Mesenchymal stem cell (in vitro differentiated cells and primary cell): ENCODE data around the gene ZBTB40.

Experiments
- DNase-seq: peaks from one replicate; pipeline ENCODE4 v3.0.0-alpha.2; 2013
- H2AFZ ChIP-seq: one replicate; pipeline ENCODE4 v1.6.1; 2013; ENCODE audit warnings: low read depth, mild to moderate bottlenecking, control low read depth, inconsistent platforms, low read length, moderate library complexity
- H2AK5ac ChIP-seq: 2 replicates; pipeline ENCODE4 v1.6.1; 2013; ENCODE audit warnings: low read length, moderate library complexity, mild to moderate bottlenecking, inconsistent platforms; ENCODE audit not compliant: severe bottlenecking
- H2BK120ac ChIP-seq: one replicate; pipeline ENCODE4 v1.6.1; 2013; ENCODE audit warnings: low read depth, mild to moderate bottlenecking, inconsistent platforms, low read length, moderate library complexity
- H2BK12ac ChIP-seq, 2 experiments: one replicate each; pipeline ENCODE4 v1.6.1; 2013; ENCODE audit warnings: inconsistent platforms in 2 of 2, low read length in 2 of 2, mild to moderate bottlenecking in 2 of 2, moderate library complexity in 2 of 2, control low read depth in 1 of 2
- H2BK15ac ChIP-seq: one replicate; pipeline ENCODE4 v1.6.1; 2013; ENCODE audit warnings: mild to moderate bottlenecking, low read depth, inconsistent platforms; ENCODE audit not compliant: poor library complexity, severe bottlenecking
- H2BK5ac ChIP-seq: 2 replicates; pipeline ENCODE4 v1.6.1; 2013; ENCODE audit warnings: low read depth, mild to moderate bottlenecking, low read length, control low read depth, inconsistent platforms; ENCODE audit not compliant: poor library complexity, severe bottlenecking
- H3K14ac ChIP-seq, 2 experiments: one replicate each; pipeline ENCODE4 v1.6.1; 2013; ENCODE audit warnings: inconsistent platforms in 2 of 2, low read length in 2 of 2, control low read depth in 1 of 2, mild to moderate bottlenecking in 1 of 2, moderate library complexity in 1 of 2
- H3K18ac ChIP-seq, 2 experiments: one replicate each; pipeline ENCODE4 v1.6.1; 2013; ENCODE audit warnings: inconsistent platforms in 2 of 2, low read length in 2 of 2, control low read depth in 1 of 2, low read depth in 1 of 2, mild to moderate bottlenecking in 1 of 2
- H3K23ac ChIP-seq, 2 experiments: one replicate each; pipeline ENCODE4 v1.6.1; 2013; ENCODE audit warnings: inconsistent platforms in 2 of 2, low read length in 2 of 2, mild to moderate bottlenecking in 2 of 2, moderate library complexity in 2 of 2, control low read depth in 1 of 2
- H3K27ac ChIP-seq: 2 replicates; pipeline ENCODE4 v1.5.1; 2013; ENCODE audit warnings: mild to moderate bottlenecking, moderate library complexity, low read length, control low read depth, inconsistent platforms; ENCODE audit not compliant: poor library complexity, severe bottlenecking
- H3K27me3 ChIP-seq, 2 experiments: 2 replicates each; pipeline versions ENCODE4 v1.6.1 to v1.7.0; 2013; ENCODE audit warnings: low read length in 2 of 2, mild to moderate bottlenecking in 2 of 2, moderate library complexity in 2 of 2, control low read depth in 1 of 2, inconsistent platforms in 1 of 2; ENCODE audit not compliant: control insufficient read depth in 1 of 2, insufficient read depth in 1 of 2
- H3K36me3 ChIP-seq, 2 experiments: 2 replicates each; pipeline versions ENCODE4 v1.6.1 to v1.7.0; 2013; ENCODE audit warnings: low read length in 2 of 2, control low read depth in 1 of 2, inconsistent platforms in 1 of 2, low read depth in 1 of 2, mild to moderate bottlenecking in 1 of 2; ENCODE audit not compliant: insufficient read depth in 2 of 2, control insufficient read depth in 1 of 2
- H3K4ac ChIP-seq, 2 experiments: one replicate each; pipeline ENCODE4 v1.6.1; 2013; ENCODE audit warnings: inconsistent platforms in 2 of 2, low read length in 2 of 2, mild to moderate bottlenecking in 2 of 2, moderate library complexity in 2 of 2, control low read depth in 1 of 2, low read depth in 1 of 2
- H3K4me1 ChIP-seq: 2 replicates; pipeline ENCODE4 v1.6.1; 2013; ENCODE audit warnings: low read depth, low read length, control low read depth; ENCODE audit not compliant: control insufficient read depth, insufficient read depth
- H3K4me2 ChIP-seq: 2 replicates; pipeline ENCODE4 v1.6.1; 2013; ENCODE audit warnings: low read length, mild to moderate bottlenecking, inconsistent platforms; ENCODE audit not compliant: poor library complexity, severe bottlenecking
- H3K4me3 ChIP-seq, 2 experiments: 2 replicates each; pipeline versions ENCODE4 v1.5.1 to v1.7.0; 2013; ENCODE audit warnings: low read length in 2 of 2, mild to moderate bottlenecking in 2 of 2, control low read depth in 1 of 2, low read depth in 1 of 2; ENCODE audit not compliant: insufficient read depth in 1 of 2
- H3K79me1 ChIP-seq: replicated peaks from 2 replicates; pipeline ENCODE4 v1.6.1; 2013; ENCODE audit warnings: mild to moderate bottlenecking, control low read depth, low read length, inconsistent platforms; ENCODE audit not compliant: poor library complexity, severe bottlenecking
- H3K9ac ChIP-seq: 2 replicates; pipeline ENCODE4 v1.7.0; 2013; ENCODE audit warnings: mild to moderate bottlenecking, low read length, moderate library complexity
- H3K9me3 ChIP-seq: 2 replicates; pipeline ENCODE4 v1.7.0; 2013; ENCODE audit warnings: mild to moderate bottlenecking, low read length; ENCODE audit not compliant: control insufficient read depth
- H4K8ac ChIP-seq: one replicate; pipeline ENCODE4 v1.6.1; 2013; ENCODE audit warnings: inconsistent platforms, mild to moderate bottlenecking, low read length, moderate library complexity
- H4K91ac ChIP-seq: one replicate; pipeline ENCODE4 v1.6.1; 2013; ENCODE audit warnings: mild to moderate bottlenecking, low read length, inconsistent platforms
- WGBS: methylation state at CpG from one replicate; pipeline ENCODE4 v1.1.7; 2013; ENCODE audit warnings: mixed read lengths; 5-methylcytosine and 5-hydroxymethylcytosine counted together

The ZBTB40 gene

DNA sequence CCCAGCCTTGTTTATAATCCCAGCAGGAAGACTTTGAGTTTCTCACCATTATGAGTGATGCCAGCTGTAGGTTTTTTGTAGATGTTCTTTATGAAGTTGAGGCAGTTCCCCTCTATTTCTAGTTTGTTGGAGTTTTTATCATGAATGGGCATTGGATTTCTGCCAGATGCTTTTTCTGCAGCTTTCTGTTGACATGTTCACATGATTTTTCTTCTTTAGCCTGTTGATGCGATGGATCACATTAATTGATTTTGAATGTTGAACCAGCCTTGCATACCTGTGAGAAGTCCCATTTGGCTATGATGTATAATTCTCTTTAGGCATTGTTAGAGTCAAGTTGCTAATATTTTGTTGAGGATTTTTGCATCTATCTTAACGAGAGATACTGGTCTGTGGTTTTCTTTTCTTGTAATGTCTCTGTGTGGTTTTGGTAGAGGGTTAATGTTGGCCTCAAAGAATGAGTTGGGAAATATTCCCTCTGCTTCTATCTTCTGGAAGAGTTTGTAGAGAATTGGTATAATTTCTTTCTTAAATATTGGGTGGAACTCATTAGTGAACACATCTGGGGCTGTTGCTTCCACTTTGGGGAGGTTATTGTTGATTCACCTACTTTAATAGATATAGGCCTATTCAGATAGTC is 33.2 kb downstream of the ZBTB40 start:
- no peak overlapping the region for H3K4me2 ChIP-seq
- peaks cover under 1% of the 10 kb centered on the region for H3K4me1 ChIP-seq
- no peak overlapping the region for H2BK120ac ChIP-seq
- no peak overlapping the region for H2BK5ac ChIP-seq
- H3K4ac ChIP-seq, result no peak overlapping the region
- no peak overlapping the region for H2AK5ac ChIP-seq
- WGBS, result 96% methylated on average over 2 of the region's 2 CpGs
- H3K18ac ChIP-seq, result no peak overlapping the region
- H3K79me1 ChIP-seq, result peaks cover 28% of the 10 kb centered on the region
- H2BK15ac ChIP-seq, result no peak overlapping the region
- H2AFZ ChIP-seq, result no peak overlapping the region
- H3K9me3 ChIP-seq, result no peaks in the 10 kb centered on the region
- no peak overlapping the region for H3K23ac ChIP-seq
- H3K27me3 ChIP-seq, result no peaks in the 10 kb centered on the region
- H4K91ac ChIP-seq, result no peak overlapping the region
- H2BK12ac ChIP-seq, result no peak overlapping the region
- no peak overlapping the region for H3K9ac ChIP-seq
- no peak overlapping the region for H3K4me3 ChIP-seq
- H3K36me3 ChIP-seq, result peaks cover 0 to under 1% of the 10 kb centered on the region in 2 experiments
- no peak overlapping the region for H3K14ac ChIP-seq
- no peak for DNase-seq
- no peak overlapping the region for H4K8ac ChIP-seq
- H3K27ac ChIP-seq, result no peak overlapping the region

DNA sequence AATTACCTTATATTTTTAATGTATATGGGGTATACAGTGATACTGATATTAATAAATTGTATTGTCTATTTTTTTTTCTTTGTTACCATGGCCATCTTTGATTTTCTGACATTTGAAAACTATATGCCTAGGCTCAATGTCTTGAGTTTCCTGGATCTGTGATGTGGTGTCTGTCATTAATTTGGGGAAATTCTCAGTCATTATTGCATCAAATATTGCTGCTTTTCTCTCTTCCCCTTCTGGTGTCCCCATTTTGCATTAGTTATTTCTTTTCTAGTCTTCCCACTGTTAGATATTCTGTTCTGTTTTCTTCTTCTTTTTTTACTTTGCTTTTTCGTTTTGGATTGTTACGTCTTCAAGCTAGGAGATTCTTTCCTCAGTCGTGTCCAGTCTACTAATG is 33.8 kb downstream of the ZBTB40 start:
- no CpG with 5 or more reads among the region's 3 CpGs for WGBS
- Histone ChIP-seq H3K27me3 (no peaks in the 10 kb centered on the region), H2AFZ (no peak overlapping the region), H4K91ac (no peak overlapping the region), H3K4me3 (no peak overlapping the region), H3K36me3 (peaks cover 0 to 7% of the 10 kb centered on the region in 2 experiments), H3K23ac (no peak overlapping the region), H4K8ac (no peak overlapping the region), H3K4ac (no peak overlapping the region), H3K18ac (no peak overlapping the region), H3K9me3 (no peaks in the 10 kb centered on the region), H3K9ac (no peak overlapping the region), H3K4me2 (no peak overlapping the region), H3K14ac (no peak overlapping the region), H2BK12ac (no peak overlapping the region), H3K27ac (no peak overlapping the region), H2BK120ac (no peak overlapping the region), H3K4me1 (peaks cover 7% of the 10 kb centered on the region), H2BK5ac (no peak overlapping the region), H2AK5ac (no peak overlapping the region), H2BK15ac (no peak overlapping the region), H3K79me1 (peaks cover 30% of the 10 kb centered on the region)
- no peak for DNase-seq

DNA sequence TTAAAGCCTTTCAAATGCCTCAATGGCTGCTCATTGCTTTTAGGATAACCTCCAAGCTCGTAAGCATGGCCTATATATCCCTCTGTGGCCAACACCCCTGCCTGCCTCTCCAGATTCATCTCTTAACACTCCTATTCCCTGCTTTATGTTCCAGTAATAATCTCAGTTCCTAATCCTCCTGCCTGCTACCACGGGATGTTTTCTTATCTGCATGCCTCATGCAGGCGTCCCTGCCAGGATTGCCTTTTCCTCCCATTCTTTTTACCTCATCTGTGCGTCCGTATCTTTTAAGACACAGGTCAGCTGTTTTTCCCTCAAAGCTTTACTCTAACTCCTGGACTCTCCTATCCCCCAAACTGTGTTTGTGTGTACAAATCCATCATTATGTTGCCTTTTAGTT is 36.1 kb downstream of the ZBTB40 start:
- Histone ChIP-seq H3K23ac (no peak overlapping the region), H2BK120ac (no peak overlapping the region), H3K14ac (no peak overlapping the region), H4K8ac (no peak overlapping the region), H3K4me3 (no peak overlapping the region), H2AFZ (no peak overlapping the region), H2BK12ac (no peak overlapping the region), H2BK15ac (no peak overlapping the region), H4K91ac (no peak overlapping the region), H2AK5ac (no peak overlapping the region), H3K27ac (no peak overlapping the region), H3K18ac (no peak overlapping the region), H3K36me3 (peaks cover 7 to 11% of the 10 kb centered on the region in 2 experiments), H3K27me3 (no peaks in the 10 kb centered on the region), H3K4me2 (no peak overlapping the region), H3K79me1 (peaks cover 29% of the 10 kb centered on the region), H3K4ac (no peak overlapping the region), H3K9me3 (no peaks in the 10 kb centered on the region), H2BK5ac (no peak overlapping the region), H3K4me1 (peaks cover 7% of the 10 kb centered on the region), H3K9ac (no peak overlapping the region)
- 86% methylated on average over 5 of the region's 5 CpGs for WGBS
- no peak for DNase-seq

DNA sequence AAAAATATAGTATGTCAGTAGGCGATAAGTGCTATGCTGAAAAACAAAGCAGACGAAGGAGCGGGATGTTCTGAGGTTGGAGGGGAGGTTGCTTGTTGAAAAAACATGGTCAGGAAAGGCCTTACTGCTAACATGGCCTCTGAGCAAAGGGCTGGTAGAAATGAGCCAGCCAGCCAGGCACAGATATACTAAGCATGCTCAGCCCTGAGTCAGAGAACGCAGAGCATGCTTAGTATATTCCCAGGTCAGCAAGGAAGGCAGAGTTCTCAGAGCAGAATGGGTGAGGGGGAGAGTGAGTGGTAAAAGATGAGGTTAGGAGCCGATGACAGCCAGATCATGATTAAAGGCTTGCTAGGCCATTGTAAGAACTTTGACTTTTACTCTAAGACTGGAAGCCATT is 36.7 kb downstream of the ZBTB40 start:
- Histone ChIP-seq H3K18ac (no peak overlapping the region), H3K14ac (no peak overlapping the region), H2BK12ac (no peak overlapping the region), H2AK5ac (no peak overlapping the region), H2BK120ac (no peak overlapping the region), H3K4me1 (peaks cover 7% of the 10 kb centered on the region), H3K79me1 (peaks cover 29% of the 10 kb centered on the region), H2BK15ac (no peak overlapping the region), H4K8ac (no peak overlapping the region), H3K27me3 (no peaks in the 10 kb centered on the region), H2BK5ac (no peak overlapping the region), H3K36me3 (peaks cover 7 to 16% of the 10 kb centered on the region in 2 experiments), H3K4ac (no peak overlapping the region), H4K91ac (no peak overlapping the region), H3K4me3 (no peak overlapping the region), H3K9me3 (no peaks in the 10 kb centered on the region), H3K23ac (no peak overlapping the region), H2AFZ (no peak overlapping the region), H3K27ac (no peak overlapping the region), H3K4me2 (no peak overlapping the region), H3K9ac (no peak overlapping the region)
- peak; percentile 4 for DNase-seq
- 87% methylated on average over 5 of the region's 5 CpGs for WGBS
